ENCODE measurements around the gene CEP164. TPM values are rescaled to one million over a fixed set of nuclear protein-coding genes. Genes with fewer than 3 reads are reported as not detected.

The CEP164 gene
- total and polyA plus RNA-seq, 5 experiments from 2014 or later = 11.3 to 45.4 (median 15.6) TPM

DNA sequence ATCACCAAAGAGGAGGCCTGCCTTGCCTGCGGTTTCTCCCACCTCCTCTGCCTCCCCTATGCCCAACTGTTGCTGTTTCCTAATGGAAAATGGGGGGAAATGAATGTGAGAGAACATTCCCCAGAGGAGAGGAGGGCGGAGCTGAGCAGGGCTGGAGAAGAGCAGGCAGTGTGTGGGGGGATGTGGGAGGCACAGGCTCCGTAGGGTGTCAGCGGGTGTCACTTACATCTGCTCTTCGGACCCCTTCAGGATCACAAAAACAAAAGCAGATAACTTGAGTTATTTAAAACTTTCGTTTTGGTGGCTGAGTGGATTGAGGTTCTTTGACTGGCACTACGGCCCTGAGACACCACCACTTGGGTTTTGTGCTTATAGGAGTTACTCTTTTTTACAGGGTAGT, 93.8 kb downstream of the CEP164 start:
- no peak overlapping the region for H3K4me3 Mint-ChIP-seq

DNA sequence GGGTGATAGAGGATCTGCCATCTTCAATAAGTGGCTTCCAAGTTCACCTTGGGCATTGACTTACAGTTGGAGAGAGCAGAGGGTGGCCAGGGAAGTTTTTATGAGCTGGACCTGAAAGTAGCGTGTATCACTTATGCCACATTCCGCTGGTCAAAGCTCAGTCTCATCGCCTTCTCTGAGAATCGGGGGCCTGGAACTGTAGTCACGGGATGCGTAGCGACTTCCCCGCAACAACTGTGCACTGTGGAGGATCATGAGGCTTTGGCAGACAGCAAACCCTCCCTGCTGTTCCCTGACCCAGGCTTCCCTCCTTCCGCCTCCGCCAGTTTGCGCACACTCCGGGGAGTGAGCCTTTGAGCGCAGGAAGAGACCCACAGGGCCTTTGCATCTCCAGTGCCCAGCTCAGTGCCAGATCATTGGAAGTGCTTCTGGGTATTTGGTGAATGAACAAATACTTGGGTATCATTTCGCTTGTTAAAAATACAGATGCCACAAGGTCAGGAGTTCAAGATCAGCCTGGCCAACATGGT, 95.5 kb downstream of the CEP164 start:
- DNase-seq = peak in 1 of 10 donors; percentile 23
- Mint-ChIP-seq H3K9me3 (no peaks in the 10 kb centered on the region), H3K4me1 (peaks cover 2 to 14% (median 4%) of the 10 kb centered on the region in 4 donors), H3K36me3 (no peaks in the 10 kb centered on the region), H3K4me3 (no peak overlapping the region), H3K27ac (no peak overlapping the region), H3K27me3 (peaks cover 2 to 21% (median 12%) of the 10 kb centered on the region in 5 donors)
- ATAC-seq = no peak
- POLR2A ChIA-PET = interaction anchor here (0.6 kb wide), 1 partner anchor 413 kb away, joined by 5 read pairs; no protein-coding TSS in a partner anchor

More for the DNA sequence above, 93.8 kb downstream of the CEP164 start:
- DNase-seq = no peak
- POLR2A ChIA-PET = no interaction called here
- peak overlapping the region in 1 of 10 donors; percentile 40 for H3K27ac Mint-ChIP-seq
- ATAC-seq = no peak
- no peaks in the 10 kb centered on the region for H3K9me3 Mint-ChIP-seq
- peaks cover 0 to 5% (median 2%) of the 10 kb centered on the region in 4 donors for H3K4me1 Mint-ChIP-seq
- no peaks in the 10 kb centered on the region for H3K36me3 Mint-ChIP-seq
- H3K27me3 Mint-ChIP-seq = peaks cover 2 to 22% (median 7%) of the 10 kb centered on the region in 5 donors

DNA sequence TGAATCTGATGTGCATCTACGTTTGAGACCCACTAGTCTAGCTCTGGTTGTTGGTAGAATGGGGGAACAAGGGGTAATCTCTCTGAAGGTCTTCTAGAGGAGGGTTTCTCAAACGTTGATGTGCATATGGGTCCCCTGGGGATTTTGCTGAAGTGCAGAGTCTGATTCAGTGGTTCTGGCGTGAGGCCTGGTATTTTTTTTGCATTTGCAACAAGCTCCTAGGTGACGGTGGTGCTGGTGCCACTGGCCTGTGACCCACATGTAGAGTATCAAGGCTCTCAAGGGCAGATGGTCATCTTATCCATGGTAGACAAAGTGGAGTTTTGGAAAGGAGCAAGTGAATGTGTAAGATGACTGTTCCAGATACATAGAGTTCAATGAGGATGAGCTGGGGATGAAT, 97.1 kb downstream of the CEP164 start:
- Mint-ChIP-seq H3K27ac (no peak overlapping the region), H3K27me3 (peaks cover 2 to 21% (median 12%) of the 10 kb centered on the region in 5 donors), H3K4me1 (peaks cover 2 to 14% (median 4%) of the 10 kb centered on the region in 4 donors), H3K9me3 (no peaks in the 10 kb centered on the region), H3K36me3 (no peaks in the 10 kb centered on the region), H3K4me3 (no peak overlapping the region)
- ATAC-seq (no peak), DNase-seq (peak in 1 of 10 donors; percentile 57)
- POLR2A ChIA-PET = interaction anchor here (0.6 kb wide), 1 partner anchor 394 kb away, joined by 3 read pairs; no protein-coding TSS in a partner anchor

DNA sequence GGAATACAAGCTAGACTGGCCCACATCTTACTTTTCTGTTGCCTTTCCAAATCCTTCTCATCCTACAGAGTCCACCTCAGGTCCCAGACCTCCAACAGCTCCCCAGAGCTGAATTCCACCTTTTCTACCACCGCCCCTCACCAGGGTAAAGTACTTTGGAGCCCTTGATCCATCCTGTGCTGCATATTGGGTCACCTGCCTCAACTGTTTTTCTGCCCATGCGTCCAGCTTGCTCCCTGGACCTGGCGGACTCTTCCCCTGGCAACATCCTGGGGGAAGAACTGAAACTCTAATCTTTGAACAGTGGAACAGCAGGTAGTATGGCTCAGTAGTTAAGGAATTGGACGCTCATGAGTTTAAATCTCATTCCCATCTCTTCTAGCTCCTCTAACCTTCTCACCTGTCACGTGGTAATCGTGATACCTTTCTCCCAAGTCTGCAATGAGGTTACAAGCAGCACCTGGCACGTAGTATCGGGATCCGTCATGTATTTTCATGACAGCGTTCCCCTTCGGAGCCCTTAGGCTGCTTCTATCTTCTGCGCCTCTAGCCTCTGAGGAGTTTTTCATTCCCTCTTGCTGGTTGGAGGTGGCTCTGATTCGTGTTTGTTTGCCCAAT, 98.1 kb downstream of the CEP164 start:
- DNase-seq = peak in 2 of 10 donors; percentile 6 to 10
- Mint-ChIP-seq H3K27me3 (peaks cover 2 to 20% (median 12%) of the 10 kb centered on the region in 5 donors), H3K36me3 (no peaks in the 10 kb centered on the region), H3K27ac (no peak overlapping the region), H3K4me1 (peaks cover 2 to 14% (median 4%) of the 10 kb centered on the region in 4 donors), H3K4me3 (no peak overlapping the region), H3K9me3 (no peaks in the 10 kb centered on the region)
- no peak for ATAC-seq
- POLR2A ChIA-PET = interaction anchor here (0.6 to 0.8 kb wide), 2 partner anchors 393 to 524 kb away, joined by 3 read pairs; no protein-coding TSS in a partner anchor

- peaks cover 2 to 18% (median 12%) of the 10 kb centered on the region in 5 donors for H3K27me3 Mint-ChIP-seq
- no peaks in the 10 kb centered on the region for H3K36me3 Mint-ChIP-seq
- ATAC-seq (peak; percentile 53), DNase-seq (peak; percentile 24 to 78 (median 56))
- POLR2A ChIA-PET = interaction anchor here (0.6 to 0.8 kb wide), 2 partner anchors 393 to 523 kb away, joined by 3 read pairs; no protein-coding TSS in a partner anchor
- H3K4me1 Mint-ChIP-seq = peaks cover 2 to 14% (median 4%) of the 10 kb centered on the region in 4 donors
- H3K27ac Mint-ChIP-seq = no peak overlapping the region
- H3K4me3 Mint-ChIP-seq = peak overlapping the region in 4 of 10 donors; percentile 8 to 63 (median 25)
- no peaks in the 10 kb centered on the region for H3K9me3 Mint-ChIP-seq
Measured at GRCh38 chr11:117426297-117426685, 98.6 kb downstream of the CEP164 start.

DNA sequence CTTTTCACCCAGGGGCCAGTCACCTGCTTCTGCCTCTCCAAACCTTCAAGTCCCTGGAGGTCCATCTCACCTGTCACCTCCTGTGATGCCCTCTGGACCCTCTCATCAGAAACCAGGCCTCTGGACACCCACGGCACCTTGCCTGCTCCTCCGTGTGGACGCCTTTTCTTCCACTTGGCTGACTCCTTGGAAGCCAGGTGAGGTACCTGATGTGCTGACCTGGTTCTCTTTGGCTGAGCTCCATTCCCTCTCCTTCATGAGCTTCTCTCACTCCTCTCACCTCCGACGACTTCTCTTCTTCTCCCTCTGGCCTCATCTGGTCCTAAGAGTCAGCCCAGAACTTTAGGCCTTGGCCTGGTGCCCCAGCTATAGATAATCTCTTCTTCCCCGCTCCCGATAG, 99.3 kb downstream of the CEP164 start:
- ATAC-seq = no peak
- H3K4me3 Mint-ChIP-seq = peak overlapping the region in 4 of 10 donors; percentile 8 to 63 (median 24)
- DNase-seq = no peak
- H3K27ac Mint-ChIP-seq = peak overlapping the region in 3 of 10 donors; percentile 46 to 87 (median 76)
- H3K4me1 Mint-ChIP-seq = peaks cover 2 to 14% (median 4%) of the 10 kb centered on the region in 4 donors
- no peaks in the 10 kb centered on the region for H3K36me3 Mint-ChIP-seq
- no peaks in the 10 kb centered on the region for H3K9me3 Mint-ChIP-seq
- POLR2A ChIA-PET = no interaction called here
- H3K27me3 Mint-ChIP-seq = peaks cover 2 to 14% (median 11%) of the 10 kb centered on the region in 5 donors

DNA sequence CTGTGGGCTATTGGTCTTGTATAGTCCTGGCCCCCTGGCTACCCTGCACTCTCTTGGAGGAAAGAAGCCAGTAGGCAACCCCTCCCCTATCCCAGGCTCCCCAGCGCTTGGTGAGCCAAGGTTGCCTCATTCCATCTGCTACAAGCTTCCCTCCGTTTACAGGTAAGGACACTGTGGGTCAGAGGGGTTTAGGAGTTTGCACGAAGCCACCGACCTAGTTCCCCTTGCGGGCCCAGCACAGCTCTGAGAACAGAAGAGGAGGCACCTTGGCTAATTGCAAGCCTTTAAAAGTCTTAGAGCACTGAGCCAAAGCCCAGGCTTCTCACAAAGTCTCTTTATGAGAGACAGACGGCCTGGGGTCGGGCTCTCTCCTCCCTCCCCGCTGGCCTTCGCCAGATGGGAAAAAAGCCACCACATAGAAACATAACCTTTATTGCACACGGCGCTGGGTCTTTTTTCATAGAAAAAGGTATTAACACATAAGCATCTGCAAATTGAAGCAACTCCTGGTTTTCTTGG, 99.8 kb downstream of the CEP164 start:
- ATAC-seq = no peak
- Mint-ChIP-seq H3K36me3 (no peaks in the 10 kb centered on the region), H3K4me1 (peaks cover 2 to 14% (median 4%) of the 10 kb centered on the region in 4 donors), H3K27me3 (peaks cover 2 to 14% (median 9%) of the 10 kb centered on the region in 5 donors), H3K9me3 (no peaks in the 10 kb centered on the region), H3K4me3 (peak overlapping the region in 3 of 10 donors; percentile 8 to 45 (median 9)), H3K27ac (peak overlapping the region in 2 of 10 donors; percentile 46 to 87)
- POLR2A ChIA-PET = no interaction called here
- DNase-seq = peak in 1 of 10 donors; percentile 52

DNA sequence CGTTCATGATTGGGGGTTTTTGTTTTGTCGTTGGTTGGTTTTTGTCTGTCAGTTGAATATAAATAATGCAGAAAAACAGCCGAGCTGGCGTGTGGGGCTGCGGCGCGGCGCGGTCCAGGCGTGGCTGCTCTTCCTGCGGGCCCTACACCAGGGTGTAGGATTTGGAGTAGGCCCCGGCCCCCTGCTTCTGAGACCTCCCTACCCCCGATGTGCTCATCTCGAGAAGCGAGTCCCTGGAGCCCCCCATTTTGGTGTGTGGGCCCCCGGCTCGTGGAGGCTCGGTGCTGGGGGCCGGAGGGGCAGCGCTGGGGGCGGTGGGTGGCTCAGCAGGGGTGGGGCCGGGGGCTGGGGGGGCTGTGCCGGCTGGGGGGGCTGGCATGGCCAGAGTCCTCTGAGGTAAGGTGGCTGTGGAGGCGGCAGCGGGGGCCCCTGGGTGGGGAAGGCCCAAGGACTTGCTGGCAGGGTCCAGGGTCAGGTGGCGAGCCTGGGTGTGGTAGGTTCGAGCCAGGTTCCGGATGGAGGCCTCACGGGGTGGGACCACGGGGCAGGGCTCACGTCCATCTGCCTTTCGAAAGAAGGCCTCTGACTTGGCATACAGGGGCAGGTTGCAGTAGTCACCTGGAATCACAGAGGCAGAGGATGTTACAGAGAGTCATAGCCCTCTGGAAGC, 100.7 kb downstream of the CEP164 start:
- no peaks in the 10 kb centered on the region for H3K9me3 Mint-ChIP-seq
- H3K36me3 Mint-ChIP-seq = no peaks in the 10 kb centered on the region
- POLR2A ChIA-PET = no interaction called here
- peak overlapping the region in 1 of 10 donors; percentile 46 for H3K27ac Mint-ChIP-seq
- peaks cover 2 to 14% (median 9%) of the 10 kb centered on the region in 5 donors for H3K27me3 Mint-ChIP-seq
- H3K4me1 Mint-ChIP-seq = peaks cover 2 to 14% (median 4%) of the 10 kb centered on the region in 4 donors
- no peak overlapping the region for H3K4me3 Mint-ChIP-seq
- DNase-seq (peak in 1 of 10 donors; percentile 51), ATAC-seq (no peak)

- Mint-ChIP-seq H3K4me1 (peaks cover 2 to 14% (median 4%) of the 10 kb centered on the region in 4 donors), H3K9me3 (no peaks in the 10 kb centered on the region)
Measured at GRCh38 chr11:117428856-117429229, 101.2 kb downstream of the CEP164 start.

GRCh38 chr11:117430293-117430955, 102.8 kb downstream of the CEP164 start:
- Mint-ChIP-seq H3K4me1 (peaks cover 2 to 14% (median 4%) of the 10 kb centered on the region in 4 donors), H3K27ac (no peak overlapping the region), H3K4me3 (no peak overlapping the region), H3K9me3 (no peaks in the 10 kb centered on the region), H3K27me3 (peaks cover 0 to 14% (median 5%) of the 10 kb centered on the region in 5 donors), H3K36me3 (no peaks in the 10 kb centered on the region)
- POLR2A ChIA-PET = no interaction called here
- DNase-seq = peak in 1 of 10 donors; percentile 59
- no peak for ATAC-seq

More at GRCh38 chr11:117428856-117429229, 101.2 kb downstream of the CEP164 start:
- Mint-ChIP-seq H3K27ac (no peak overlapping the region), H3K27me3 (peaks cover 2 to 14% (median 7%) of the 10 kb centered on the region in 5 donors), H3K4me3 (no peak overlapping the region), H3K36me3 (no peaks in the 10 kb centered on the region)
- ATAC-seq = no peak
- no peak for DNase-seq
- POLR2A ChIA-PET = no interaction called here

GRCh38 chr11:117431436-117431835, 103.8 kb downstream of the CEP164 start:
- Mint-ChIP-seq H3K9me3 (no peaks in the 10 kb centered on the region), H3K4me1 (peaks cover 2 to 9% (median 2%) of the 10 kb centered on the region in 4 donors), H3K4me3 (no peak overlapping the region), H3K36me3 (no peaks in the 10 kb centered on the region), H3K27me3 (peaks cover 0 to 7% (median 5%) of the 10 kb centered on the region in 5 donors), H3K27ac (peak overlapping the region in 1 of 10 donors; percentile 45)
- no peak for ATAC-seq
- peak in 1 of 10 donors; percentile 36 for DNase-seq
- POLR2A ChIA-PET = no interaction called here

- no peak for ATAC-seq
- no peaks in the 10 kb centered on the region for H3K9me3 Mint-ChIP-seq
- H3K4me1 Mint-ChIP-seq = no peaks in the 10 kb centered on the region
- DNase-seq = no peak
- H3K27ac Mint-ChIP-seq = no peak overlapping the region
- POLR2A ChIA-PET = no interaction called here
- H3K36me3 Mint-ChIP-seq = no peaks in the 10 kb centered on the region
- H3K4me3 Mint-ChIP-seq = no peak overlapping the region
- peaks cover 0 to 12% (median 3%) of the 10 kb centered on the region in 5 donors for H3K27me3 Mint-ChIP-seq
Measured at GRCh38 chr11:117433717-117434116, 106.1 kb downstream of the CEP164 start.

All from naive thymus-derived CD8-positive, alpha-beta T cell (primary cell).